Fibroblast of villous mesenchyme (primary cell): ENCODE results near the gene CPM. TPM values are rescaled to one million over a fixed set of nuclear protein-coding genes. Genes with fewer than 3 reads are reported as not detected.
"Not testable (repeated sequence)": the region's sequence is repeated elsewhere in the genome, so short reads cannot be mapped to it uniquely, and the experiment has no call there.

Source experiments
- DNase-seq: peaks from one replicate; pipeline ENCODE4 v3.0.0-alpha.2; 2010; ENCODE audit warnings: low read depth
- H3K4me3 ChIP-seq: 2 replicates; pipeline ENCODE4 v1.5.1; 2011; ENCODE audit warnings: low read depth, mild to moderate bottlenecking, low read length
- total RNA-seq: library from RNA; depleted of rRNA; stranded (reverse); fragments of >200 nt; gene quantifications from 2 replicates; pipeline ENCODE4 v1.2.3, GENCODE V29; 2012
- TF ChIP-seq, protein P1 (sequence below): IDR thresholded peaks from 2 replicates; pipeline ENCODE4 v1.5.1; 2012; ENCODE audit warnings: low read depth, mild to moderate bottlenecking, low read length; ENCODE audit not compliant: insufficient read depth

CPM gene
- total RNA-seq, 1 donor: 23.3 TPM

DNA sequence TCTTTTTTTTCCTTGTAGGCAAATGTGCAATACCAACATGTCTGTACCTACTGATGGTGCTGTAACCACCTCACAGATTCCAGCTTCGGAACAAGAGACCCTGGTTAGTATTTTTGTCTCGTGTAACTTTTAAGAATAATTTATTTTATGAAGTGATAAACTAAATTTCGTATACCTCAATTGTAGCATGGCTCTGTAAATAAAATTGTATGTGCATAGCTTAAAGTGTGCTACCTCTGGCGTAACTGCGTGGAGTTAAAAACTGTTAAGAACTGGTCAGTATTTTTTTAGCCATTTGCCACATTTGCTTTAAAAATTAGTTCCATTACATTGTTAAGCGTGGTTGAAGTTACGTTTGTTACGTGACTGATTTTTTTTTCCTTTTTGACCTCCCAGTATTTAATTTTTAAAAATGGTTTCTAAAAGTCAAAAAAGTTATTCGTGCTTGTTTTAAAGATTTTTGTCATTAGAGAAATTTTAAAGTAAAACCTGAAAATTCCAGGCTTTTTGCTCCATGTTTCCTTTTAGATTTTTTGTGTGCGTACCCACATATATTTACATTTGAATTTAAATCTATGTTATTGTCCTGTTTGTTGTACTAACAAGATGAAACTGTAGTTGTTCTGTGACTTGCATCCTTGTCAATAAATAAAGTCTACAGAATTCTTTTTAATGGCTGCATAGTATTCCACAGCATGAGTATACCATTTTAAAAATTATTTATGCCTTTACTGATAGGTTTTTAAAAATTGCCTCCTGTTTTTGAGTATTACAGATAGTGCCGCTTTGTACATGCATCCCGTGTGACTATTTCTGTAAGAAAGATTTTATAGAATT is 123.6 kb downstream of the CPM start:
- DNase-seq: peak; percentile 23
- TF ChIP-seq, protein P1, sequence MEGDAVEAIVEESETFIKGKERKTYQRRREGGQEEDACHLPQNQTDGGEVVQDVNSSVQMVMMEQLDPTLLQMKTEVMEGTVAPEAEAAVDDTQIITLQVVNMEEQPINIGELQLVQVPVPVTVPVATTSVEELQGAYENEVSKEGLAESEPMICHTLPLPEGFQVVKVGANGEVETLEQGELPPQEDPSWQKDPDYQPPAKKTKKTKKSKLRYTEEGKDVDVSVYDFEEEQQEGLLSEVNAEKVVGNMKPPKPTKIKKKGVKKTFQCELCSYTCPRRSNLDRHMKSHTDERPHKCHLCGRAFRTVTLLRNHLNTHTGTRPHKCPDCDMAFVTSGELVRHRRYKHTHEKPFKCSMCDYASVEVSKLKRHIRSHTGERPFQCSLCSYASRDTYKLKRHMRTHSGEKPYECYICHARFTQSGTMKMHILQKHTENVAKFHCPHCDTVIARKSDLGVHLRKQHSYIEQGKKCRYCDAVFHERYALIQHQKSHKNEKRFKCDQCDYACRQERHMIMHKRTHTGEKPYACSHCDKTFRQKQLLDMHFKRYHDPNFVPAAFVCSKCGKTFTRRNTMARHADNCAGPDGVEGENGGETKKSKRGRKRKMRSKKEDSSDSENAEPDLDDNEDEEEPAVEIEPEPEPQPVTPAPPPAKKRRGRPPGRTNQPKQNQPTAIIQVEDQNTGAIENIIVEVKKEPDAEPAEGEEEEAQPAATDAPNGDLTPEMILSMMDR: no peak
- peak overlapping the region; percentile 95 for H3K4me3 ChIP-seq

DNA sequence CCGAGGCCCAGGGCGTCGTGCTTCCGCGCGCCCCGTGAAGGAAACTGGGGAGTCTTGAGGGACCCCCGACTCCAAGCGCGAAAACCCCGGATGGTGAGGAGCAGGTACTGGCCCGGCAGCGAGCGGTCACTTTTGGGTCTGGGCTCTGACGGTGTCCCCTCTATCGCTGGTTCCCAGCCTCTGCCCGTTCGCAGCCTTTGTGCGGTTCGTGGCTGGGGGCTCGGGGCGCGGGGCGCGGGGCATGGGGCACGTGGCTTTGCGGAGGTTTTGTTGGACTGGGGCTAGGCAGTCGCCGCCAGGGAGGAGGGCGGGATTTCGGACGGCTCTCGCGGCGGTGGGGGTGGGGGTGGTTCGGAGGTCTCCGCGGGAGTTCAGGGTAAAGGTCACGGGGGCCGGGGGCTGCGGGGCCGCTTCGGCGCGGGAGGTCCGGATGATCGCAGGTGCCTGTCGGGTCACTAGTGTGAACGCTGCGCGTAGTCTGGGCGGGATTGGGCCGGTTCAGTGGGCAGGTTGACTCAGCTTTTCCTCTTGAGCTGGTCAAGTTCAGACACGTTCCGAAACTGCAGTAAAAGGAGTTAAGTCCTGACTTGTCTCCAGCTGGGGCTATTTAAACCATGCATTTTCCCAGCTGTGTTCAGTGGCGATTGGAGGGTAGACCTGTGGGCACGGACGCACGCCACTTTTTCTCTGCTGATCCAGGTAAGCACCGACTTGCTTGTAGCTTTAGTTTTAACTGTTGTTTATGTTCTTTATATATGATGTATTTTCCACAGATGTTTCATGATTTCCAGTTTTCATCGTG is 124.4 kb downstream of the CPM start:
- peak; percentile 93 for DNase-seq
- TF ChIP-seq, protein P1: no peak
- H3K4me3 ChIP-seq: peak overlapping the region; percentile 95

DNA sequence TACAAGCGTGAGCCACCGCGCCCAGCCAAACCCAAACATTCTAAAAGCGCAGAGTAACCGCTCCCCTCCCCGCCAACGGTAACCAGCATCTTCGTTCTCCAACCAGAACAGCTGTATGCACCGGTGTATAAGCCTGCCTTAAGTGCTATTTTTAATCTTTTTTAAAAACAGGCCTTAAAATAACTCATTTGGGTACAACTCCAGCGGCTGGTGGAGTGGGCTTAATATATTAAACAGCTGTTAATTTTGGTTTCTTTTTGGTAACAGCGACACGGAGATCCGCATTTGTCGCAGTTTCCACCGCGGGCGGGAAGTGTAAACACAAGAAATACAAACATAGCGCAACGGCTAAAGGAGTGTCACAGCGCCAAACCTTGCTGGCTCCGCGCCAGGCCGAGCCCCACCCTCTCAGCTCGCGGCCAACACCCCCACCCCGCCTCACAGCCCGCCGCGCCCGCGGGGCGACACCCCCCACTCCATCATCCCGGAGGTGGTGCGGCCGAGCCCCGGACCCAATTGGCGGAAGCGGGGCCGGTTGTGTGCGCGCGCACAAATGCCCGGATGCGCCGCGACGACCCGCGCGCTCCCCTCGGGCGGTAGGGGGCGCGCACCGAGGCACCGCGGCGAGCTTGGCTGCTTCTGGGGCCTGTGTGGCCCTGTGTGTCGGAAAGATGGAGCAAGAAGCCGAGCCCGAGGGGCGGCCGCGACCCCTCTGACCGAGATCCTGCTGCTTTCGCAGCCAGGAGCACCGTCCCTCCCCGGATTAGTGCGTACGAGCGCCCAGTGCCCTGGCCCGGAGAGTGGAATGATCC is 125.2 kb downstream of the CPM start, which contains the start of gene MDM2:
MDM2 (plus strand) TSS at position 602 of the 812 bp plus-strand sequence. CDS start 301 bp downstream, outside the sequence.
- DNase-seq: peak; percentile 89
- TF ChIP-seq, protein P1: peak; percentile 76
- H3K4me3 ChIP-seq: peak within 1 kb of the TSS; percentile 95

DNA sequence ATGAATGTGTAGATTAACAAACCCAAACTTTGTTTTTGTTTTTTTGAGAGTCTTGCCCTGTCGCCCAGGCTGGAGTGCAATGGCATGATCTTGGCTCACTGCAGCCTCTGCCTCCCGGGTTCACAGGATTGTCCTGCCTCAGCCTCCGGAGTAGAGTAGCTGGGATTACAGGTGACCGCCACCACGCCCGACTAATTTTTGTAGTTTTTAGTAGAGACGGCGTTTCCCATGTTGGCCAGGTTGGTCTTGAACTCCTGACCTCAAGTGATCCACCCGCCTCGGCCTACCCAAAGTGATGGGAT is 125.7 kb downstream of the CPM start:
- not testable (repeated sequence) for DNase-seq
- peak overlapping the region; percentile 95 for H3K4me3 ChIP-seq

DNA sequence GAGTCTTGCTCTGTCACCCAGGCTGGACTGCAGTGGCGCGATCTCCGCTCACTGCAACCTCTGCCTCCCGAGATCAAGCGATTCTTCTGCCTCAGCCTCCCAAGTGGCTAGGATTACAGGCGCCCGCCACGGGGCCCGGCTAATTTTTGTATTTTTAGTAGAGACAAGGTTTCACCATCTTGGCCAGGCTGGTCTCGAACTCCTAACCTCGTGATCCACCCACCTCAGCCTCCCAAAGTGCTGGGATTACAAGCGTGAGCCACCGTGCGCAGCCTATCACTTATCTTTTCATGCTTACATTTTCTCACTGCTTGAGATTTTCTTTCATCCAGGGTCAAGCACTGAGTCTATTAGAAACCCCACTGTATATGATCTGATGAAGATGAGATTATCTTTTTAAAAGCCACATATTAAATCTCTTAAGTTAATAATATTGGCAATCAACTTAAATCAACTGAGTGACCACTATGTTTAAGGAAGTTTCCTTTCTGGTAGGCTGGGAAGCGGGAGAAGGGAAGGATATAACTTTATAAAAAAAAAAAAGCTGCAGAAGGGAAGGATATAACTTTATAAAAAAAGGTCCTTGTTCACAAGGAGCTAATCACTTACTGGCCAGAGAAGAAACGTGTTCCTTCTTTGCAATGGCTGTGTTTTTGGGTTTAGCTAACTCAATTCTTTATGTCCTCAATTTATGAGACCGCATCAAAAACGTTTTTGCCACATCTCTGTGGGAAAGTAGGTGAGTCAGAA is 126.3 kb downstream of the CPM start:
- TF ChIP-seq, protein P1: no peak
- H3K4me3 ChIP-seq: no peak overlapping the region
- no peak for DNase-seq

DNA sequence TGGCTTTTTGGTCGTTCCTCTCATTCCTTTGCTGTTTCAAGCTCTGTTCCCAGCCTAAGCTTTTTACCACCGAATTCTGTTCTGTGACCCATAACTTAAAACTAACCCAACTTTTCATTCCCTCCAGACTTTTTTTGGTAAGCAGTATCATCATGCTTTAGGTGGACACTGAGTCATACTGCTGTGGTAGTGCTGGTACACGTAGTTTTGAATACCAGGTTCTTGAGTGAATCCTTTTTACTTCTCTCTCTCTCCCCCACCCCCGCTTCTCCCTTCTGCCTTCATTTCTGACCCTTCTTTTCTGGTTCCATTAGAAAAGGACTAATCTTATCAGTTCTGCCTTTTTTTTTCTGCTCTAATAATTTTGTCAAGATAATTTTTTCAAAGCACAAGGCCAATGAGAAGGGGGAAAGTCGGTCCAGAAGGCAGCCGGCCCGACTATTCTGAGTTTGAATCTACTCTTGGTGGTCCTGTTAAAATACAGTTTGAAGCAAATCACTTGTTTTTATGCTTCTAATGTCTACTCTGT is 127.3 kb downstream of the CPM start:
- TF ChIP-seq, protein P1: no peak
- no peak for DNase-seq
- no peak overlapping the region for H3K4me3 ChIP-seq
